GM12864 (cell line): ENCODE results near the gene VASN.

ENCODE experiments used
- DNase-seq: peaks from one replicate; pipeline ENCODE4 v3.0.0-alpha.2; 2011; ENCODE audit warnings: low read depth
- H3K4me3 ChIP-seq: 2 replicates; pipeline ENCODE4 v1.5.1; 2011; ENCODE audit warnings: mild to moderate bottlenecking, low read depth, low read length, control low read depth
- TF ChIP-seq, protein P1 (sequence below): IDR thresholded peaks from 2 replicates; pipeline ENCODE4 v1.5.1; 2011; ENCODE audit warnings: low read depth, mild to moderate bottlenecking, moderate library complexity, low read length, control low read depth, inconsistent platforms; ENCODE audit errors: missing control alignments

VASN gene

DNA sequence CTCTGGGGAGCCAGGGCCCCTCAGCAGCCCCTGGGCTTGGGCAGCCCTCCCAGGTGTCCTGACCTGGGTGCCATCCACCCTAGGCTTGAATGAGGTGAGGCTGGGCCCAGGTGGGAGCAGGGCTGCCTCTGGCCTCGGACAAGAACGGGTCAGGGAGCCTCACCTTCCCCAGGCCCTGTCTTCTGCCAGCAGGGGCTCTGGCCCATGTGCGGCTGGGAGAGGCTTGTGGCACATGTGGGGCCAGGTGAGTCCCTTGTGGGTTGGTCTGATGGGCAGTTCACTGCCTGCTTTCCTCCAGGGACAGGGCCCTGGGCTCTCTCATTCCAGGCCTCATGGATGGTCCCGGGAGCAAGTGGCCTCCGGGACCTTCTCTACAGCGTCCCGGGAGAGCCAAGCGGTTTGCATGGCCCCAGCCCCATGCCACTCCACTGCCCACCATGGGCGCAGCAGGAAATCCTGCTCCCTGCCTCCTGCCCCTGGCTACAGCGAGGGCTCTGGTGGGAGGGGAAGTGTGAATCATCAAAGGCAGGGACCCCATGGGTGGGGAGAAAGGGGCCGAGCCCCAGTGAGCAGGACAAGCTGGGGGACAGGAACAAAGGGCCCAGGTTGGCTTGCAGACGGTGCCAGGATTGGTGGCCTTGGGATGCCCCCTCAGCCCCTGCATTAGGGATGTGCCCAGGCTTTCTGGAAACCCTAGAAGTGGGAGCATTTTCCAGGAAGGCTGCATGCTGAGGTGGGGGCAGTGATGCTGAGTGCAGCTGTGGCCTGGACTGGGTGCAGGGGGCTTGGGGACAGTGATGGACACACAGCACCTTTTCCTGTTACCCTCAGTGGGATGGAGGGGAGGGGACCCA lies 12.2 kb downstream of the VASN start:
- TF ChIP-seq, protein P1, sequence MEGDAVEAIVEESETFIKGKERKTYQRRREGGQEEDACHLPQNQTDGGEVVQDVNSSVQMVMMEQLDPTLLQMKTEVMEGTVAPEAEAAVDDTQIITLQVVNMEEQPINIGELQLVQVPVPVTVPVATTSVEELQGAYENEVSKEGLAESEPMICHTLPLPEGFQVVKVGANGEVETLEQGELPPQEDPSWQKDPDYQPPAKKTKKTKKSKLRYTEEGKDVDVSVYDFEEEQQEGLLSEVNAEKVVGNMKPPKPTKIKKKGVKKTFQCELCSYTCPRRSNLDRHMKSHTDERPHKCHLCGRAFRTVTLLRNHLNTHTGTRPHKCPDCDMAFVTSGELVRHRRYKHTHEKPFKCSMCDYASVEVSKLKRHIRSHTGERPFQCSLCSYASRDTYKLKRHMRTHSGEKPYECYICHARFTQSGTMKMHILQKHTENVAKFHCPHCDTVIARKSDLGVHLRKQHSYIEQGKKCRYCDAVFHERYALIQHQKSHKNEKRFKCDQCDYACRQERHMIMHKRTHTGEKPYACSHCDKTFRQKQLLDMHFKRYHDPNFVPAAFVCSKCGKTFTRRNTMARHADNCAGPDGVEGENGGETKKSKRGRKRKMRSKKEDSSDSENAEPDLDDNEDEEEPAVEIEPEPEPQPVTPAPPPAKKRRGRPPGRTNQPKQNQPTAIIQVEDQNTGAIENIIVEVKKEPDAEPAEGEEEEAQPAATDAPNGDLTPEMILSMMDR: no peak
- H3K4me3 ChIP-seq: no peak overlapping the region
- no peak for DNase-seq

DNA sequence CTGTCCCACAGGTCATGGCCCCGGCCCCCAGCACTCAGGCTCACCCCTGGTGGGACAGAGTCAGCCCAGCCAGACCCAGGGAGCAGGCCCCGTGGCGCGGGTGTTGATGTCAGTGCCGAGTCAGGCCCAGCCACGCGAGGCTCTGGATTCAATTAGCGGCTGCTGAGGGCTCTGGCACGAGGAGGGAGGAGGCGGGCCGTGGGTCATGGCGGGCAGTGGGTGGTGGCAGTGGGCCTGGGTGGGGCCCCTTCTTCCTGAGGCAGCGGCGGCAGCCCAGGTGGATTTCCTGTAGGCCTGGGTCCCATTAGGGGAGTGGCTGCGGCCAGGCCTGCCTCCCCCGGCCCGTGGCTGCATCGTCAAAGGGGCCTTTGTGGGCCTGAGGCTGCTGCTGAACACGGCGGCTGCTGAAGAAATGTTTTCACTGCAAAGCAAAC lies 12.9 kb downstream of the VASN start:
- TF ChIP-seq, protein P1: no peak
- no peak overlapping the region for H3K4me3 ChIP-seq
- DNase-seq: no peak

DNA sequence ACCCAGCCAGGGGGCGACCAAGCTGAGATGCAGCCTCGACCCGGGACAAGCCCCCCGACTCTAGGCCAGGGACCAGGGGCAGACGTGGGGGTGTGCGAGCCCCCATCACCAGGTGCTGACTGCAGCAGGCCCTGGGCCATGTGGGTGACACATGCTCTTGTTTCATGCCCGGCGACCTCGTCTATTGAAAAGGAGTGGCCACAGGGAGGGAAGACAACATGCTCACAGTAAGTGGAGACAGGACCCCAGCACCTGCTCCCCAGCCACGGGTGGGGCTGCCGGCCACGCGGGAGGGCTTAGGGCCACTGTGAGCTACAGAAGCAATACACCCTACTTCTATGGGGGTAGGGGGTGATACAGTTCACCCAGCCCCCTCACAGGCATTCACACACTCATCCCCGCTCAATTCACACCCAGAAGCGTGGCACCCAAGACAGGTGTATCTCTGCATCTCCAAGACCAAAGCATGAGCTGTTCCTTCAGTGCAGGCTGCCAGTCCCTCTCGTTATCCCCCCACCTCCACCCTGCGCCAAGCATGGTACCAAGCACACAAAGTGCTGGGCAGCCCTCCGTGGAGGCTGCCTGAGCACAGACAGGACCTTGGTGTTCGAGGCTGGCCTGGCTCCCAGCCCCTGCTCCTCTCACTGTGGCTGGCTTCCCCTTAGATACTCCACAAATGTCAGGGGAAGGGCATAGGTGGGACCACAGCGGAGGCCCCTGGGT lies 13.6 kb downstream of the VASN start:
- no peak overlapping the region for H3K4me3 ChIP-seq
- DNase-seq: no peak
- TF ChIP-seq, protein P1: no peak

DNA sequence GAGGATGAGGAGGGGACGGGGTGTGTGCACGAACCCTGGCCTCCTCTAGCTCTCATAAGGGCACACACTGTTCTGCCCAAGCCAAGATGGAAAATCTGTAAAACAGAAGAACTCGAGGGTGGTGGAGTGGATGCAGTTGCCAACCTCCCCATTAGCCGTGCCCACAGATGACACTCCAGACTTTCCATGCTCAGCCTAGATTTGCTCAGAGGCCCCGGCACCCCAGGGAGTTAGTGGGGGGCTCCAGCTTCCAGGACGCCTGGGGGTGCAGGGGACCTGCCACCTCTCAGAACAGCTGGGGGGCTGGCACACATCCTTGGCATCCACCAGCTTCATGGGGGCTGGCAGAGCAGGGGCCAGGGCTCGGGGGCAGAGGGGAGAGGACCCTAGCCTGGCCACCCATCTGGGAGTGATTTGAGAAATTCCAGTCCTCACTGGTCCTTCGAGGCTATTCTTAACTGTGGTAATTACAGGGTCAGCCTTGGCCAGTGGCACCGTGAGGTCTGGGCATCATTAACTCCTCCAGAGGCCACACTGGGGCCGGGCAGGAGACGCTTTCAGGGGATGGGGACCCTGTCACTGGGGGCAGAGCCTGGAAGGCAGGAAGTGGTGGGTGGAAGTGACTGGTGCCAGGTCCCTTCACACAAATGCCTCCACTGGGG lies 14.3 kb downstream of the VASN start:
- DNase-seq: no peak

DNA sequence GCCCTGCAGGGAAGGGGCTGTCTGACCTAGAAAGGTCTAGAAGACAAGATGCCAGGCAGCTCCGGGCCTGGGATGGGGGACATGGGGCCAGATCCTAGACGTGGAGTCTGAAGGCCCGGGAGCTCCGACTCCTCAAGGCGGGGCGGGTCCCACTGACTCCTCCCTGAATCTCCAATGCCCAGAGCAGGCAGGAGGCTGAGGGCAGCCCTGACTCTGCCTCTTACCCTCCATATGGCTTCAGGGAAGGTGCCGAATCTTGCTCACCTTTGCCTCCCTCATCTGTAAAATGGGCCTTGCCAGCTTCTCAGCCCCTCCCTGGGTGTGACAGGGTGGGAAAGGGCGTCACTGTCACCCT lies 14.8 kb downstream of the VASN start:
- TF ChIP-seq, protein P1: no peak
- no peak for DNase-seq
- H3K4me3 ChIP-seq: no peak overlapping the region

More for the DNA sequence above, 14.3 kb downstream of the VASN start:
- TF ChIP-seq, protein P1: no peak
- no peak overlapping the region for H3K4me3 ChIP-seq

DNA sequence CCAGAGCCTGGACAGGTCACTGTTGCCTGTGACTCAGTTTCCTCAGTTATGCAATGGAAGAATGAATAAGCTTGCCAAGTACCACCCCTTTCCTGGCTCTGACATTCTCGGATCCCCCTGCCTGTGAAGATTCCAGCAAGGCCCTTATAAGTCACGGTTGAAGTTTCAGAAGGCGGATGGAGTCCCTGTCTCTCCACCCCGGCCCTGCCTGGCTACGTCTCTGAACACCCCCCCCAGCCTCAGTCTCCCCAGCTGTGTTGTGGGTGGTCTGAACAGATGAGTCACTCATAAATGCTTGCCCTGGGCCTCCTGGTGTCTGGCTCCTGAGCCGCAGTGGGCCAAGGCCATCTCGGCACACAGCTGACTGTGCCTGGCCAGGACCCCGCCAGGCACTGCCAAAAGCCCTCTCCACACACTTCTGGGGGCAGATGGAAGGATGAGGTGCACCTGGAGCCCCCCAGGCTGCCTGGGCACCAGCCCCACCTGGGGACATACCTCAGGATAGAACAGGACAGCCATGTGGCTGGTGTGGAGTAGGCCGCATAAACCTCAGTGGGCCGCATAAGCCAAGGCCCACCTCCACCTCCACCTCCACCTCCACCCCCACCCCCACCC lies 15.4 kb downstream of the VASN start:
- no peak for DNase-seq
- TF ChIP-seq, protein P1: no peak
- no peak overlapping the region for H3K4me3 ChIP-seq
